Measurements from ENCODE around the gene RASA3.
"Not testable (repeated sequence)": the region's sequence is repeated elsewhere in the genome, so short reads cannot be mapped to it uniquely, and the experiment has no call there.

RASA3 gene

GRCh38 chr13:114077933-114078325 is 54.5 kb downstream of the RASA3 start:
- H3K4me2 ChIP-seq (ENCODE audit: low read depth, low read length, poor library complexity, severe bottlenecking), result no peak overlapping the region

DNA sequence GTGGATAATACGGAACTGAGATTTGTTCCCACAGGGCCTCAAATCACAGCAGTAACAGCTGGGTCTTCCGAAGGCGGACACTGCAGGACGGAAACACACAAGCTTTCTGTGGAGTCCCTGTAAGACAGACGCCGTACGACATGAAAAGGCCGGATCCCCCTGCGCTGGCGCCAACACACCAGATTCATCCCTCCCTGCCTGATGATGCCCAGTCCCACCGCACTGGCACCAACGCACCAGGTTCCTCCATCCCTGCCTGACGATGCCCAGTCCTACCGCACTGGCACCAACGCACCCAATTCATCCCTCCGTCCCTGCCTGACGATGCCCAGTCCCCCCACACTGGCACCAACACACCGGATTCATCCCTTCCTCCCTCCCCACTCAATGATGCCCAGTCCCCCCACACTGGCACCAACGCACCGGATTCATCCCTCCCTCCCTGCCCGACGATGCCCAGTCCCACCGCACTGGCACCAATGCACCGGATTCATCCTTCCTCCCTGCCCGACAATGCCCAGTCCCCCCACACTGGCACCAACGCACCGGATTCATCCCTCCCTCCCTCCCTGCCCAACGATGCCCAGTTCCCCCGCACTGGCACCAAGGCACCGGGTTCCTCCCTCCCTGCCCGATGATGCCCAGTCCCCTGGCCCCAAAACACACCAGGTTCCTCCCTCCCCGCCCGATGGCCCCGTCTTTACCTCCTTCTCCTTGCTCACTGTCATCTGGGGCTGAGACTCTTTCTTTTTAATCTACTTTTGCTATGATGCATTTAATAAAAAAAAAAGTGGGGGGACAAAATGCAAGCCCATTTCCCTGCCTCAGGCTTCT is 55.1 kb downstream of the RASA3 start:
- Histone ChIP-seq H3K9me3 (ENCODE audit: insufficient read depth, low read depth, low read length) (no peaks in the 10 kb centered on the region), H3K9me2 (replicated peaks; ENCODE audit: low read depth, low read length) (no peaks in the 10 kb centered on the region), H4K20me1 (ENCODE audit: insufficient read depth, low read length, poor library complexity, severe bottlenecking) (peaks cover 7% of the 10 kb centered on the region), H3K79me2 (ENCODE audit: insufficient read depth, low read length) (peaks cover 66% of the 10 kb centered on the region), H3K4me3 (ENCODE audit: low read length, poor library complexity, severe bottlenecking) (no peak overlapping the region), H3F3A (ENCODE audit: low read depth) (no peaks in the 10 kb centered on the region), H3K27me3 (ENCODE audit: insufficient read depth, low read length, poor library complexity, severe bottlenecking) (no peaks in the 10 kb centered on the region), H3K9ac (ENCODE audit: low read depth, low read length, poor library complexity, severe bottlenecking) (no peak overlapping the region), H3K4me1 (ENCODE audit: insufficient read depth, low read length, poor library complexity, severe bottlenecking) (no peaks in the 10 kb centered on the region), H2AFZ (ENCODE audit: low read length) (no peak overlapping the region), H3K36me3 (ENCODE audit: insufficient read depth, low read length) (peaks cover 18% of the 10 kb centered on the region; the same call in 1 of the 2 replicates), H3K4me2 (ENCODE audit: low read depth, low read length, poor library complexity, severe bottlenecking) (no peak overlapping the region)
- TF ChIP-seq EZH2phosphoT487 (IDR thresholded peaks at IDR 0.05; ENCODE audit: borderline replicate concordance) (no peak), CTCF (conservative IDR thresholded peaks at IDR 0.05; ENCODE audit: low read length) (no peak)

More at GRCh38 chr13:114077933-114078325, 54.5 kb downstream of the RASA3 start:
- Histone ChIP-seq H3K9ac (ENCODE audit: low read depth, low read length, poor library complexity, severe bottlenecking) (no peak overlapping the region), H3K9me3 (ENCODE audit: insufficient read depth, low read depth, low read length) (no peaks in the 10 kb centered on the region), H3K27me3 (ENCODE audit: insufficient read depth, low read length, poor library complexity, severe bottlenecking) (no peaks in the 10 kb centered on the region), H3K4me3 (ENCODE audit: low read length, poor library complexity, severe bottlenecking) (no peak overlapping the region), H2AFZ (ENCODE audit: low read length) (no peak overlapping the region), H3K9me2 (replicated peaks; ENCODE audit: low read depth, low read length) (no peaks in the 10 kb centered on the region), H3K36me3 (ENCODE audit: insufficient read depth, low read length) (peaks cover 11% of the 10 kb centered on the region; the same call in 1 of the 2 replicates), H3F3A (ENCODE audit: low read depth) (no peaks in the 10 kb centered on the region), H3K79me2 (ENCODE audit: insufficient read depth, low read length) (peaks cover 72% of the 10 kb centered on the region), H4K20me1 (ENCODE audit: insufficient read depth, low read length, poor library complexity, severe bottlenecking) (peaks cover 12% of the 10 kb centered on the region), H3K4me1 (ENCODE audit: insufficient read depth, low read length, poor library complexity, severe bottlenecking) (no peaks in the 10 kb centered on the region)
- no peak for TF ChIP-seq CTCF (conservative IDR thresholded peaks at IDR 0.05; ENCODE audit: low read length)
- no peak for TF ChIP-seq EZH2phosphoT487 (IDR thresholded peaks at IDR 0.05; ENCODE audit: borderline replicate concordance)

GRCh38 chr13:114076329-114077090 is 55.9 kb downstream of the RASA3 start:
- peaks cover 25% of the 10 kb centered on the region; the same call in 1 of the 2 replicates for H3K36me3 ChIP-seq (ENCODE audit: insufficient read depth, low read length)
- H2AFZ ChIP-seq (ENCODE audit: low read length), result no peak overlapping the region
- TF ChIP-seq CTCF (conservative IDR thresholded peaks at IDR 0.05; ENCODE audit: low read length) (no peak), EZH2phosphoT487 (IDR thresholded peaks at IDR 0.05; ENCODE audit: borderline replicate concordance) (no peak)
- no peaks in the 10 kb centered on the region for H3K4me1 ChIP-seq (ENCODE audit: insufficient read depth, low read length, poor library complexity, severe bottlenecking)
- H3F3A ChIP-seq (ENCODE audit: low read depth), result no peaks in the 10 kb centered on the region
- no peak overlapping the region for H3K4me3 ChIP-seq (ENCODE audit: low read length, poor library complexity, severe bottlenecking)
- no peaks in the 10 kb centered on the region for H3K9me2 ChIP-seq (replicated peaks; ENCODE audit: low read depth, low read length)
- peaks cover 59% of the 10 kb centered on the region for H3K79me2 ChIP-seq (ENCODE audit: insufficient read depth, low read length)
- H4K20me1 ChIP-seq (ENCODE audit: insufficient read depth, low read length, poor library complexity, severe bottlenecking), result peaks cover 4% of the 10 kb centered on the region
- H3K9ac ChIP-seq (ENCODE audit: low read depth, low read length, poor library complexity, severe bottlenecking), result no peak overlapping the region
- H3K9me3 ChIP-seq (ENCODE audit: insufficient read depth, low read depth, low read length), result no peaks in the 10 kb centered on the region
- no peaks in the 10 kb centered on the region for H3K27me3 ChIP-seq (ENCODE audit: insufficient read depth, low read length, poor library complexity, severe bottlenecking)
- no peak overlapping the region for H3K4me2 ChIP-seq (ENCODE audit: low read depth, low read length, poor library complexity, severe bottlenecking)

DNA sequence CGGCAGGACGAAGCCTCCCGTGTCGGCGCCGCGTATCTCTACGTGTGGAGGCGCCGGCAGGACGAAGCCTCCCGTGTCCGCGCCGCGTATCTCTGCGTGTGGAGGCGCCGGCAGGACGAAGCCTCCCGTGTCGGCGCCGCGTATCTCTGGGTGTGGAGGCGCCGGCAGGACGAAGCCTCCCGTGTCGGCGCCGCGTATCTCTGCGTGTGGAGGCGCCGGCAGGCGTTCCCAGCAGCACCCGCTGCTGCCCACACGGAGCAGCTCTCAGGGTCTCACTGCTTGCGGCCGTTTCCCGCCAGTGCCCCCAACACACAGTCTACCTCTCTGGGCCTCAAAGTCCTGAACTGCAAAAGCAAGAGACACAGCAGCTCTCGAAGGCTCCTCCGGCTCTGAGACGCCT is 56.6 kb downstream of the RASA3 start:
- peaks cover 32% of the 10 kb centered on the region; the same call in 1 of the 2 replicates for H3K36me3 ChIP-seq (ENCODE audit: insufficient read depth, low read length)

More for the DNA sequence above, 56.6 kb downstream of the RASA3 start:
- H3K9me2 ChIP-seq (replicated peaks; ENCODE audit: low read depth, low read length); H3K4me1 ChIP-seq (ENCODE audit: insufficient read depth, low read length, poor library complexity, severe bottlenecking); H3K9ac ChIP-seq (ENCODE audit: low read depth, low read length, poor library complexity, severe bottlenecking); H2AFZ ChIP-seq (ENCODE audit: low read length); H3K27me3 ChIP-seq (ENCODE audit: insufficient read depth, low read length, poor library complexity, severe bottlenecking); H3K9me3 ChIP-seq (ENCODE audit: insufficient read depth, low read depth, low read length); H3K4me3 ChIP-seq (ENCODE audit: low read length, poor library complexity, severe bottlenecking); H4K20me1 ChIP-seq (ENCODE audit: insufficient read depth, low read length, poor library complexity, severe bottlenecking); H3F3A ChIP-seq (ENCODE audit: low read depth); H3K4me2 ChIP-seq (ENCODE audit: low read depth, low read length, poor library complexity, severe bottlenecking): not testable (repeated sequence)
- H3K79me2 ChIP-seq (ENCODE audit: insufficient read depth, low read length), result peaks cover 52% of the 10 kb centered on the region
